HG03442 (cell line): Measurements from ENCODE around the gene BBC3.
"Not testable (repeated sequence)": the region's sequence is repeated elsewhere in the genome, so short reads cannot be mapped to it uniquely, and the experiment has no call there.

Experiments
- ATAC-seq: cut with Tn5 transposase; IDR thresholded peaks from one replicate; pipeline ENCODE4 v1.9.1; 2021; ENCODE audit warnings: mild to moderate bottlenecking, moderate library complexity; ENCODE audit not compliant: unreplicated experiment

BBC3 gene, protein sequence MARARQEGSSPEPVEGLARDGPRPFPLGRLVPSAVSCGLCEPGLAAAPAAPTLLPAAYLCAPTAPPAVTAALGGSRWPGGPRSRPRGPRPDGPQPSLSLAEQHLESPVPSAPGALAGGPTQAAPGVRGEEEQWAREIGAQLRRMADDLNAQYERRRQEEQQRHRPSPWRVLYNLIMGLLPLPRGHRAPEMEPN

DNA sequence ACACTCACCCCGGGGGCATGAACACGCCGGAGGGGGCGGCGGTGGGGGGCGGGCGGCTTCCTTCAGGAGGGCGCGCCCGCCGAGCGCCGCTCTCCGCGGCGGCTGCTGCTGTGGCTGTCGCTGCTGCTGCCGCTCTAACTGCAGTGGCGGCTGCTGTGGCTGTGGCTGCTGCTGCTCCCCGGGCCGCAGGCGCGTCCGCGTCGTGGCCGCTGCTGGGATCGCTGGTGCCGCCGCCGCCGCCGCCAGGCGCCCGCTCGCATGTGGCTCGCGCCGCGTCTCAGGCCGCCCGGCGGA lies at the start of gene BBC3:
BBC3 (minus strand) TSS at position 279 of the 294 bp plus-strand sequence. CDS start 2,768 bp downstream, outside the sequence.
- ATAC-seq, result no peak

GRCh38 chr19:47280183-47280797 lies 49.3 kb upstream of the BBC3 start:
- ATAC-seq, result no peak

DNA sequence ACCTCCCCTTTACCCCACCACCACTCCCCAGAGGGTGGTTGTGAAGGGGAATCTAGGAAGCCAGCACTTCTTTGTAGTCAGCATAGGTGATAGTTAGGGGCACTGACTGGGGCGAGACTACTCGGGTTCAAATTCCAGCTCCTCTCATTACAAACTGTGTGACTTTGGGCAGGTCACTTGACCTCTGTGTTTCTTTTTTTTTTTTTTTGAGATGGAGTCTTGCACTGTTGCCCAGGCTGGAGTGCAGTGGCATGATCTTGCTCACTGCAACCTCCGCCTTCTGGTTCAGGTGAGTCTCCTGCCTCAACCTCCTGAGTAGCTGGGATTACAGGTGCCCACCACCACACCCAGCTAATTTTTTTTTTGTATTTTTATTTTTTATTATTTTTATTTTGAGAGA lies 45.5 kb upstream of the BBC3 start:
- ATAC-seq, result not testable (repeated sequence)

DNA sequence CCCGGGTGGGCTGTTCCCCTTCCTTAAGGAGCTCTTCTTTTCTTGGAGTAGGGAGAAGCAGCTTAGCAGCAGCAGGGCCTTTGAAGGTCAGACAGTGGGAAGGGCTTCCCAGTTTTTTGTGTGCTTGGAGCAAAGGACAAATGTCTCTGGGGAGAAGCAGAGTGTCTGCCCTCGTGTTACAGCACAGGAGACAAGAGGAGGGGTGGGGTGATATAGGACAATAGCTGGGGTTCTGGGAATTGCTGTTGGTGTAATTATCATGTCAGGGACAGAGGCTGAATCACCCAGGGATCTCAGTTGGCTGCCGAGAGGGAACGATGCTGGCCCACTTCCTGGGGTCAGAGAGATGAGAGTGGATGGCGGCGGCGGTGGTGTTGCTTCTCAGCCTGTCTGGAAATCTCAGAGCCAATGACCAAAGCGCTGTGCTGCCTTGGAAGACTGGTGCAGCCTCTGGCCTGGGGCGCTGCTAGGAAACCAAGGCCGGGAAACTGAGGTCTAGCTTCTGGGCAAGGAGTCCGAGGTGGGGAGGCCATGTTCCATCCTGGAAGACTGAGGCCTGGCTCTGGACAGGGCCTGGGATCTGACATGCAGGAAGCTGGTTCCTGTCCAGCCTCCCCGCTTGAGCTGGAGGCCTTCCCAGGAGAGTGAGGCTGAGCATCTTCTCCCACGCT lies 44.9 kb upstream of the BBC3 start:
- no peak for ATAC-seq

- peak; percentile 1 for ATAC-seq
These were observed 44.1 kb upstream of the BBC3 start for GRCh38 chr19:47274891-47275761.

GRCh38 chr19:47274071-47274890 lies 43.3 kb upstream of the BBC3 start, which contains the start of gene INAFM1:
Gene INAFM1, plus strand, starts transcription at chr19:47274885. Its CDS starts 35 bp downstream, at chr19:47274920.
- ATAC-seq, result peak; percentile 37

GRCh38 chr19:47273313-47274070 lies 42.5 kb upstream of the BBC3 start:
- peak; percentile 61 for ATAC-seq

DNA sequence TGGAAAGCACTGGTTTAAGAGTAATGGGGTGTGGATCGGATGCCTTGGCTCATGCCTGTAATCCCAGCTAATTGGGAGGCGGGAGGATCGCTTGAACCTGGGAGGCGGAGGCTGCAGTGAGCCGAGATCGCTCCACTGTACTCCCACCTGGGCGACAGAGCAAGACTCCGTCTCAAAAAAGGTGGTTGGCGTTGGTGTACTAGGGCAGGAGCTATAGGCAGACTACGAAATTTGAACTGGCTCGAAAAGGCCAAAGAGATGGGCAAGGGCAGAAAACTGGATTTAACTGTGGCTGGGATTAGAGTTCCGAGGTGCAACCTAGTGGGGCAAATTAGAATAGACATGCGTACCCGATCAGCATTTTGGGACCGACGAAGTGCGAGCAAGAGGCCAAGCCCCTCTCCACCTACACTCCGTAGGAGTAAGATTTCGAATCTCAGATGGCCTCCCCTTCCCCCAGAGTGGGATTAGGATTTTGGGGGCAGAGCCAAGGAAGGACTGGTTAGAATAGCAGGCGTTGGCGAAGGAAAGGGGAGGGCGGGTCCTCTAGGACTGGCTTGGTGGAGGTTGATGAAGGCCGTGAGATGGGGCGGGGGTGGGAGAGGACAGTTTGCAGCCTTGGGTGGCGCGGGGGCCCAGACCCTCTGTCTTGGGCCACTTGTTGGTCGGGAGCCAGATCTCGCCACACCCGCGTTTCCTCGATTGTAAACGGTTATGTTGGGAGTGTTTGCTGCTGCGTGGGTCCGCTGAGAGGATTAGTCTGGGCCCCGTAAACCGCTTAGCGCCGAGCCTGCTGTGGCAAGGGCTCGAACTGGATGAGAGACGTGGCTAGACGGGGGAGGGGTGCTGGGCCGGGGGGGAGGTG lies 41.7 kb upstream of the BBC3 start:
- no peak for ATAC-seq

DNA sequence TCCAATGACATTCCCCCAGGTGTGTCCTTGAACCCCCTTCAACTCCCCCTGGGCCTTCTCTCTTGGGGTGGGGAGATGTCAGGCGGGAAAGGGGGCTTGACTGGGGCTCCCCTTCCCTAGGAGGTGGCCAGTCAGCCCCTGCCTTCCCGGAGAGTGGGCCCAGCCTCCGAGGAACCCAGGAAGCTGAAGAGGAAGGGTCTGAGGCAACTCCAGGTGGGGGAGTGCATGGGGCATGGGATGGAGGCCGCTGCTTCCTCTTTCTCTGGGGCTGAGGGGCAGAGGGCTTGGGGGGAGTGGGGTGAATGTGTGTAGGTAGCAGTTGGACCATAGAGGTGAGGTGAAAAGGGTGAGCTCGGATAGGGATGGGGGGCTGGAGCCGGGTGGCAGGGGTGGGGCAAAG lies 41.0 kb upstream of the BBC3 start:
- no peak for ATAC-seq

DNA sequence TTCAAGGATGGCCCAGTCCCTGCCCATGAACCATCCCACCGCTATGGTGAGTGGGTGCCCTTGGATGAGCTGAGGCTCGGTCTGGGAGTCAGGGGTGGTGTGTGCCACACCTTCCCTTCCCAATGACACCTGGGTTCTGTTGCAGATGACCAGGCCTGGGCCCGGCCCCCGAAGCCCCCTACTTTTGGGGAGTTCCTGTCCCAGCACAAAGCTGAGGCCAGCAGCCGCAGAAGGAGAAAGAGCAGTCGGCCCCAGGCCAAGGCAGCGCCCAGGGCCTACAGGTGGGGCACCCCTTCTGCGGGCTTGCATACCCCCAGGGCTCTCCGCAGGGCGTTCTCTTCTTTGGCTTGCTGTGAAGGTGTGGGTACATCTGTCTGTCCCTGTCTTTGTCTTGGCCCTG lies 39.4 kb upstream of the BBC3 start:
- ATAC-seq, result no peak

DNA sequence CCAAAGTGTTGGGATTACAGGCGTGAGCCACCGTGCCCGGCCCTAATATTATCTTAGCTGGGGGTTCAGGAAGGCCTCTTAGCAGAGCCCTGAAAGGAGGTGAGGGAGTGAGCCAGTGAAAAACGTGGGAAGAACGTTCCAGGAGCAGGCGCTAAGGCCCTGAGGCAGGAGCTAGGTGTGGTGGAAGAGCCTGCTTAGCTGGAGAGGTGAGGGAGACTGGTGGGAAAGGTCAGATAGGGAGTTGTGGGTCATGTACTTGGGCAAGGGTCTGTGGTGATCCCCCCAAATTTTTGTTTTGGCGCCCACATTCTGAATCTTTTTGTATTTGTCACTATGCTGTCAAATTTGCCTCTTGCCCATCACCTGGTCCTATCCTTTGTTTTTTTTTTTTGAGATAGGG lies 38.6 kb upstream of the BBC3 start:
- no peak for ATAC-seq

- no peak for ATAC-seq
These were observed 37.0 kb upstream of the BBC3 start for GRCh38 chr19:47268028-47268427.

DNA sequence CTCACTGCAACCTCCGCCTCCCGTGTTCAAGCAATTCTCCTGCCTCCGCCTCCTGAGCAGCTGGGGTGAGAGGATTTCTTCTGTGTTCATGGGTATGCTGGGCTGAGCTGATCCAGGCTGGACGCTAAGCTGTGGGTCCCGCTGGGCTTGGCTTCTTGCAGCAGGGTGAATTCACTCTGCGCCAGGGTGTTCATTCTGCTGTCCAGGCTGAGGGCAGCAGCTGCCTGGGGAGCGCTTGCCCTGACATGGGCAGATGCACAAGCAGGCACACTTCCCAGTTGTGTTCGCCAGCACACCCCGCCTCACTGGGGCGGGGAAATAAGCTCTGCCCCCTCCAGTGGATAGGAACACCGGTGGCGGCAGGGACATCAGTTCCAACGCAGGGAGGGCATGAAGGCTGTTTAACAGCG lies 36.4 kb upstream of the BBC3 start:
- no peak for ATAC-seq

DNA sequence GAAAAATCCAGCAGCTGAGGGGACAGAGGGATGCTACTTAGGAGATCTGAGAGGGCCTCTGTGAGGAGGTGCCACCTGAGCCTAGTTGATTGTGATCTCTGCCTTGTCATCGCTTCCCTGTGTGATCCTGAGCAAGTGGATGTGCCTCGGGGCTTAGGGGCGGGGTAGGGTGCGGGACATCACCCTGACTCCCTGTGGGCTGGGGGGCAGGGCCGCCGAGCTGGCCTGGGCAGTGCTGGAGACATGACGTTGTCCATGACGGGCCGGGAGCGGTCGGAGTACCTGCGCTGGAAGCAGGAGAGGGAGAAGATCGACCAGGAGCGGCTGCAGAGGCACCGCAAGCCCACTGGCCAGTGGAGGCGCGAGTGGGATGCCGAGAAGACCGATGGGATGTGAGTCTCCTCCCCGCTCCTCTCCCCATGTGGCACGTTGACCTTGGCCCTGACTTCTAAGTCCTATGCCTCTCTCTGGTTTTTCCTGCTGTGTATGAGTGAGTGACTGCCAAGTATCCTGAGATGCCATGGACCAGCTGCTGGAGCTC lies 35.5 kb upstream of the BBC3 start:
- ATAC-seq, result no peak

- ATAC-seq, result no peak
These were observed 33.6 kb upstream of the BBC3 start for GRCh38 chr19:47264629-47265028.

DNA sequence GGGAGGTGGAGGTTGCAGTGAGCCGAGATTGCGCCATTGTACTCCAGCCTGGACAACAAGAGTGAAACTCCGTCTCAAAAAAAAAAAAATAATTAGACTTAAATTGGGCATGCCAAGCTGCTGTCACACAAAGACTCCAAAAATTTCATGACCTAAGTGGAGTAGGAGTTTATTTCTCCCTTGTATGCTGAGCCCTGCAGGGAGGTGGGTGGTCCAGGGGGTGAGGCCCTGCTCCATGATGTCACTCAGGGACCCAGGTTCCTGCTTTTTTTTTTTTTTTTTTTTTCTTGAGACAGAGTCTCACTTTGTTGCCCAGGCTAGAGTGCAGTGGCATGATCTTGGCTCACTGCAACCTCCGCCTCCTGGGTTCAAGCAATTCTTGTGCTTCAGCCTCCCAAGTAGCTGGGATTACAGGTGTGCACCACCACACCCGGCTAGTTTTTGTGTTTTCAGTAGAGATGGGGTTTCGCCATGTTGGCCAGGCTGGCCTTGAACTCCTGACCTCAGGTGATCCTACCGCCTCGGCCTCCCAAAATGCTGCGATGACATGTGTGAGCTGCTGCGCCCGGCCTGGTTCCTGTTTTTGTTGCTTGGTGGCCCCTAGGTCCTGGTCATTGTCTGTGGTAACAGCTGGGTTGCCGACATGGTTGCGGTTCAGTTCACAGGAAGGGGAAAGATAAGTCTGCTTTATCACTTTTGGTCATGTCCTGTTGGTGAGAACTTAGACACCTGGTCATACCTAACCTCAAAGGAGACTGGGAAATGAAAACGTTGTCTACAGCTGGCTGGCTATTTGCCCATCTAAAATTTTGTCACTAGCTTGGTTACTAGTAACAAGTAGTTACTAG lies 31.2 kb upstream of the BBC3 start:
- peak; percentile 40 for ATAC-seq

- ATAC-seq, result no peak
These were observed 29.5 kb upstream of the BBC3 start for GRCh38 chr19:47260476-47260875.
